GM19372 (cell line): ENCODE data around the gene ARRDC3.
"Not testable (repeated sequence)": the region's sequence is repeated elsewhere in the genome, so short reads cannot be mapped to it uniquely, and the experiment has no call there.

Experiments used
- ATAC-seq: cut with Tn5 transposase; IDR thresholded peaks from one replicate; pipeline ENCODE4 v1.9.1; 2021; ENCODE audit warnings: mild to moderate bottlenecking, low read depth, moderate library complexity; ENCODE audit not compliant: unreplicated experiment

Gene ARRDC3

GRCh38 chr5:91385596-91385995 is 2.5 kb upstream of the ARRDC3 start:
- ATAC-seq = not testable (repeated sequence)

GRCh38 chr5:91384671-91385430 is 1.7 kb upstream of the ARRDC3 start:
- ATAC-seq = no peak

GRCh38 chr5:91383956-91384300 is 811 bp upstream of the ARRDC3 start:
- ATAC-seq = no peak

- no peak for ATAC-seq
These were observed 539 bp downstream of the ARRDC3 start for GRCh38 chr5:91382530-91383026.

- peak; percentile 7 for ATAC-seq
These were observed 1.2 kb downstream of the ARRDC3 start for GRCh38 chr5:91381774-91382359.

GRCh38 chr5:91381239-91381773 is 1.8 kb downstream of the ARRDC3 start:
- ATAC-seq = no peak

GRCh38 chr5:91380491-91381238 is 2.5 kb downstream of the ARRDC3 start:
- ATAC-seq = peak; percentile 45

GRCh38 chr5:91379914-91380490 is 3.1 kb downstream of the ARRDC3 start:
- peak; percentile 58 for ATAC-seq

GRCh38 chr5:91379246-91379913 is 3.7 kb downstream of the ARRDC3 start:
- no peak for ATAC-seq

GRCh38 chr5:91378752-91379211 is 4.3 kb downstream of the ARRDC3 start:
- no peak for ATAC-seq

GRCh38 chr5:91374893-91375520 is 8.1 kb downstream of the ARRDC3 start:
- ATAC-seq = no peak

GRCh38 chr5:91373600-91373999 is 9.5 kb downstream of the ARRDC3 start:
- no peak for ATAC-seq

- no peak for ATAC-seq
These were observed 10.1 kb downstream of the ARRDC3 start for GRCh38 chr5:91373006-91373405.

GRCh38 chr5:91369480-91369879 is 13.6 kb downstream of the ARRDC3 start:
- ATAC-seq = no peak

- no peak for ATAC-seq
These were observed 15.0 kb downstream of the ARRDC3 start for GRCh38 chr5:91367908-91368648.

GRCh38 chr5:91367344-91367743 is 15.8 kb downstream of the ARRDC3 start:
- no peak for ATAC-seq

GRCh38 chr5:91366551-91366950 is 16.6 kb downstream of the ARRDC3 start:
- ATAC-seq = no peak

- ATAC-seq = no peak
These were observed 17.6 kb downstream of the ARRDC3 start for GRCh38 chr5:91365498-91365897.

GRCh38 chr5:91362935-91363334 is 20.2 kb downstream of the ARRDC3 start:
- no peak for ATAC-seq
